ENCODE results near the gene SLC27A3.

Gene SLC27A3

GRCh38 chr1:153799566-153800465 lies 24.6 kb downstream of the SLC27A3 start:
- DNase-seq = no peak

- DNase-seq = no peak
Measured at GRCh38 chr1:153800516-153800915, 25.3 kb downstream of the SLC27A3 start.

DNA sequence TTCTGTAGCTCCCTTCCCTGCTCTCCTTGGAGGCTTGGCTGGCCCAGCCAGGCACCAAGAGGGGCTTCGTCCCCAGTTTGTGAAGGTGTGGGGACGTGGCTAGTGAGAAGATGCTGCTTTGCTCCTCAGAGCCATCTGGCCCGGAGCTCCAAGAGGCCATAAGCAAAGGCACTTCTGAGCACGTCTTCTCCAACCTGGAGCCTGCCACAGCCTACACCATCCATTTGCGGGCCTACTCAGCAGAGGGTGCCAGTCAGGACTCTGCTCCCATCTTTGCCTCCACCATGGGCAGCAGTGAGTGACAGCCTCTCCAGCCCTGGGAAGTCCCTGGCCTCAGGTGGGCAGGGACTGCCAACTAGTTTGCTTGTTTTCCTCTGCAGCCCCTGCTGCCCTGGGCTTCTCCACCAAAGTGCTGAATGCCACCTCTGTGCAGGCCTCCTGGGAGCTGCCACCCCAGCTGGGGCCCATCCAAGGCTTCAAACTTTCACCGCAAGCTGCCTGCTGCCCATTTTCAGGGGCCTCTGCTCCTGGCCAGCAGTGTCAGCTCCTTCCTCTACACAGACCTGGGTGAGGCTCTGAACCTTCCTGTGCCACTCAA lies 25.9 kb downstream of the SLC27A3 start:
- no peak for DNase-seq

- DNase-seq = no peak
Measured at GRCh38 chr1:153801786-153802697, 26.8 kb downstream of the SLC27A3 start.

- no peak for DNase-seq
Measured at GRCh38 chr1:153803470-153804056, 28.4 kb downstream of the SLC27A3 start.

DNA sequence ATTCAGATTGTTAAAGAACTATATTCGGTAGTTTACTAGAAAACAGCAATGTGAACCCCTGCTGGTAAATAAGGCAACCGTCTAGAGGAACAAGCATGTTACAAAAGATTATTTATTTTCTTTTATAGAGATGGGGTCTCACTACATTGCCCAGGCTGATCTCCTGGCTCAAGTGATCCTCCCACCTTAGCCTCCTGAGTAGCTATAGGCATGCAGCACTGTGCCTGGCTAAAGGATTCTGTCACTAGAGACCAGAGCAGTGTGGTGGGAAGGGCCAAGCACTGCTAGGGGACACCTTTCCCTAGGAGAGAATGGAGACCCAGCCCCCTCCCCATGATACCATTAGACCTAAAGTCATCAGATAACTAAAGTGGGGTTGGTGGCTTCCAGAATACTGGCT lies 28.9 kb downstream of the SLC27A3 start:
- no peak for DNase-seq

GRCh38 chr1:153805042-153805745 lies 30.0 kb downstream of the SLC27A3 start:
- peak; percentile 96 for DNase-seq

GRCh38 chr1:153805886-153806719 lies 30.9 kb downstream of the SLC27A3 start:
- DNase-seq = no peak

- no peak for DNase-seq
Measured at GRCh38 chr1:153816283-153816889, 41.2 kb downstream of the SLC27A3 start.

DNA sequence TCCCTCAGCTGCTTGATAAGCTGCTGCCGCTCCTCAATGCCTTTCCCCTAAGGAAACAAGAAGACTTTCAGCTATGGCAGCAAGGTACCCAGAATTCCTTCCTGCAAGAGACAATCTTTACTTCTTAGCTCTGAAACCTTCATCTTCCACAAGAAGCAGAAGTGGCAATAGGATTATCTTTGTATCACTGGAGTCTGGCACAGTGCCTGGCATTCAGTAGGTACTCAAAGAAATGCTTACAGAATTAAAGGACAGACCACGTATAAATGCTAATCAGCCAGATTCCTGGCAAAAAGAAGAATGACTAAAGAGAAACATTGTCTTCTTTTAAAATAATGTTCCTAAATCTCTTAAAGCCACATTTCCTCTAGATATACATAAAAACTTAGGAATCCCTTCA lies 43.7 kb downstream of the SLC27A3 start:
- DNase-seq = peak; percentile 28

DNA sequence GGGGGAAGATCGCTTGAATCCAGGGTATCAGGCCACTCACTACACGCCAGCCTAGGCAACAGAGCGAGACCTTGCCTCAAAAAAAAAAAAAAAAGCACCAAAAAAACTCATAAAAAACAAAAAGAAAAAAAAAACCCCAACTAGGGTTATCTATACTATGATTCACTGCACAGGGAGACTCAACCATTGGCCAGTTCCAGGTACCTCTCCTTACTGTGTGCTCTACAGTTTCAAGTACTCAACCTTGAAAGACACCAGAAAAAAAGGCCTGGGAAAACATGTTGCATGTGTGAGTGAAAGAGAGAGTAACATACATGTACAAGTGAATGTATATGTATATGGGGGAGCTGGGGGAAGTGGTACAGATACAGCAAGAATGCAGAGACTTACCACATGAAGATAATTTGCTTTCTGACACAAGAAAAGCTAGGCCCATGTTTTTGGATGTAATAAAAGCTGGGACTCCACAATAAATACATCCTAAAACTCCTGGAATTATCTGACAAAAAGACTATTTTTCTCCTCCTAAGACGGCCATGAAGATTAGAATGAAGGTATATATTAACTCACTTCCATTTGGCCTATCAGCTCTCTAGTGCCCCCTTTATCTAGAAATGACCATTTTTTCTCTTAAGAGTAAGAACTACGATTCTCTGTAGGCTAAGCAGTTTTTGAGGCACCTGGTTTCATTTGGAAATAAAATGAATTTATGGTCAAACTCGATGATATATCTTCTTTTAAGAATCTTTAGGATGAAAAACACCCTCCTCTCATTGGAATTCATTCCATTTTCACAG lies 52.2 kb downstream of the SLC27A3 start:
- no peak for DNase-seq

Data from hematopoietic multipotent progenitor cell treated with erythropoietin and hydrocortisone succinate and interleukin-3 and kit ligand, for 8 days (in vitro differentiated cells).